ENCODE results near the gene HSPBAP1. TPM values are rescaled to one million over a fixed set of nuclear protein-coding genes. Genes with fewer than 3 reads are reported as not detected.
A peak's percentile ranks its signal among the peaks of the same experiment; 100 is the strongest.
"Not testable (repeated sequence)": the region's sequence is repeated elsewhere in the genome, so short reads cannot be mapped to it uniquely, and the experiment has no call there.

HSPBAP1 gene
- total RNA-seq, 1 experiment from 2014 or later = 8.7 TPM

GRCh38 chr3:122755491-122755890 lies 38.1 kb downstream of the HSPBAP1 start:
- ChIA-PET CTCF (interaction anchor here (1.1 kb wide), 1 partner anchor 273 kb away, joined by 3 read pairs; no protein-coding TSS in a partner anchor), POLR2A (ENCODE audit: low non-redundant PET) (no interaction called here)
- no peak overlapping the region for H3K4me3 ChIP-seq (ENCODE audit: low read depth, low read length, poor library complexity, severe bottlenecking)
- no TSS peak for BruUV-seq (replicated peaks)
- intact Hi-C loops (cut with micrococcal nuclease; ENCODE audit: unreplicated experiment) = loop anchor here (2.0 kb wide), 1 partner anchor 273 kb away; no protein-coding TSS in a partner anchor
- H3K36me3 ChIP-seq (ENCODE audit: insufficient read depth, low read length, poor library complexity, severe bottlenecking) = no peaks in the 10 kb centered on the region
- no peaks in the 10 kb centered on the region for H3K27me3 ChIP-seq (replicated peaks; ENCODE audit: insufficient read depth, low read depth, low read length, poor library complexity)
- no peak for TF ChIP-seq CTCF (conservative IDR thresholded peaks at IDR 0.05; ENCODE audit: low read depth, low read length)
- TF ChIP-seq EZH2 (IDR thresholded peaks at IDR 0.05; ENCODE audit: borderline replicate concordance, low read depth, low read length, poor library complexity, severe bottlenecking) = no peak
- no peak overlapping the region for H3K27ac ChIP-seq (ENCODE audit: low read depth, low read length, poor library complexity, severe bottlenecking)
- no peaks in the 10 kb centered on the region for H3K9me3 ChIP-seq (ENCODE audit: low read depth, low read length, poor library complexity, severe bottlenecking)
- no peak for DNase-seq (ENCODE audit: low spot score)
- H3K4me1 ChIP-seq (ENCODE audit: insufficient read depth, low read length, poor library complexity, severe bottlenecking) = peaks cover 6% of the 10 kb centered on the region

- Histone ChIP-seq H3K36me3 (ENCODE audit: insufficient read depth, low read length, poor library complexity, severe bottlenecking) (no peaks in the 10 kb centered on the region), H3K4me3 (ENCODE audit: low read depth, low read length, poor library complexity, severe bottlenecking) (no peak overlapping the region), H3K4me1 (ENCODE audit: insufficient read depth, low read length, poor library complexity, severe bottlenecking) (peaks cover under 1% of the 10 kb centered on the region), H3K27ac (ENCODE audit: low read depth, low read length, poor library complexity, severe bottlenecking) (no peak overlapping the region), H3K9me3 (ENCODE audit: low read depth, low read length, poor library complexity, severe bottlenecking) (no peaks in the 10 kb centered on the region), H3K27me3 (replicated peaks; ENCODE audit: insufficient read depth, low read depth, low read length, poor library complexity) (no peaks in the 10 kb centered on the region)
- no TSS peak for BruUV-seq (replicated peaks)
- CTCF ChIA-PET = interaction anchor here (0.7 to 1.1 kb wide), 2 partner anchors 274 to 516 kb away, joined by 3 to 6 read pairs; no protein-coding TSS in a partner anchor
- POLR2A ChIA-PET (ENCODE audit: low non-redundant PET) = no interaction called here
- intact Hi-C loops (cut with micrococcal nuclease; ENCODE audit: unreplicated experiment) = loop anchor here (2.0 kb wide), 1 partner anchor 274 kb away; no protein-coding TSS in a partner anchor
- TF ChIP-seq EZH2 (IDR thresholded peaks at IDR 0.05; ENCODE audit: borderline replicate concordance, low read depth, low read length, poor library complexity, severe bottlenecking) = no peak
- TF ChIP-seq CTCF (conservative IDR thresholded peaks at IDR 0.05; ENCODE audit: low read depth, low read length) = peak; percentile 81
- peak; percentile 58 for DNase-seq (ENCODE audit: low spot score)
Observed at GRCh38 chr3:122754929-122755328, 38.7 kb downstream of the HSPBAP1 start.

GRCh38 chr3:122748347-122748746 lies 45.3 kb downstream of the HSPBAP1 start:
- Histone ChIP-seq H3K9me3 (ENCODE audit: low read depth, low read length, poor library complexity, severe bottlenecking) (no peaks in the 10 kb centered on the region), H3K27ac (ENCODE audit: low read depth, low read length, poor library complexity, severe bottlenecking) (no peak overlapping the region), H3K36me3 (ENCODE audit: insufficient read depth, low read length, poor library complexity, severe bottlenecking) (no peaks in the 10 kb centered on the region), H3K27me3 (replicated peaks; ENCODE audit: insufficient read depth, low read depth, low read length, poor library complexity) (no peaks in the 10 kb centered on the region), H3K4me1 (ENCODE audit: insufficient read depth, low read length, poor library complexity, severe bottlenecking) (no peaks in the 10 kb centered on the region), H3K4me3 (ENCODE audit: low read depth, low read length, poor library complexity, severe bottlenecking) (no peak overlapping the region)
- BruUV-seq (replicated peaks) = no TSS peak
- DNase-seq (ENCODE audit: low spot score) = no peak
- intact Hi-C loops (cut with micrococcal nuclease; ENCODE audit: unreplicated experiment) = no loop called here
- ChIA-PET POLR2A (ENCODE audit: low non-redundant PET) (no interaction called here), CTCF (no interaction called here)
- TF ChIP-seq EZH2 (IDR thresholded peaks at IDR 0.05; ENCODE audit: borderline replicate concordance, low read depth, low read length, poor library complexity, severe bottlenecking) (no peak), CTCF (conservative IDR thresholded peaks at IDR 0.05; ENCODE audit: low read depth, low read length) (no peak)

- H3K36me3 ChIP-seq (ENCODE audit: insufficient read depth, low read length, poor library complexity, severe bottlenecking); BruUV-seq (replicated peaks); H3K27ac ChIP-seq (ENCODE audit: low read depth, low read length, poor library complexity, severe bottlenecking); H3K9me3 ChIP-seq (ENCODE audit: low read depth, low read length, poor library complexity, severe bottlenecking); DNase-seq (ENCODE audit: low spot score); POLR2A ChIA-PET (ENCODE audit: low non-redundant PET); H3K4me3 ChIP-seq (ENCODE audit: low read depth, low read length, poor library complexity, severe bottlenecking); H3K27me3 ChIP-seq (replicated peaks; ENCODE audit: insufficient read depth, low read depth, low read length, poor library complexity); intact Hi-C loops (cut with micrococcal nuclease; ENCODE audit: unreplicated experiment); CTCF ChIA-PET; H3K4me1 ChIP-seq (ENCODE audit: insufficient read depth, low read length, poor library complexity, severe bottlenecking): not testable (repeated sequence)
Observed at GRCh38 chr3:122747295-122747694, 46.3 kb downstream of the HSPBAP1 start.
